Endothelial cell of umbilical vein (primary cell): ENCODE measurements around the gene CCDC15. TPM values are rescaled to one million over a fixed set of nuclear protein-coding genes. Genes with fewer than 3 reads are reported as not detected.

Experiments
- BruUV-seq: library from RNA; stranded (reverse); fragments of 400-500 nt; replicated peaks from 2 replicates; lab custom pipeline; 2021; lab: Mats Ljungman, UMichigan
- CTCF ChIA-PET: fragments of 300-600, 350-600 bp; sonication (Branson Sonifier 250); formaldehyde crosslinking; loops from one replicate; lab custom pipeline; 2021; ENCODE audit warnings: antibody characterized with exemption, inconsistent platforms; lab: Charles Lee
- POLR2A ChIA-PET: fragments of 300-600, 350-600 bp; sonication (Branson Sonifier 250); formaldehyde crosslinking; loops from one replicate; lab custom pipeline; 2021; ENCODE audit warnings: antibody characterized with exemption, inconsistent platforms; lab: Charles Lee
- DNase-seq: peaks from one replicate; pipeline ENCODE4 v3.0.0-alpha.2; 2011; ENCODE audit warnings: low read depth, low spot score
- FAIRE-seq: peaks from 2 replicates; lab custom pipeline; 2011; peaks lifted over from hg19 to GRCh38; lab: Jason Lieb, UNC
- H2AFZ ChIP-seq: 2 replicates; pipeline ENCODE4 v1.6.0; 2012; ENCODE audit warnings: low read depth, low read length, control low read depth, inconsistent platforms
- H3K27ac ChIP-seq: 2 replicates; pipeline ENCODE4 v1.5.1; 2011; ENCODE audit warnings: low read depth, mild to moderate bottlenecking, control low read depth, low read length, moderate library complexity; ENCODE audit not compliant: insufficient read depth
- H3K27me3 ChIP-seq, 2 experiments: 2 replicates each; pipeline versions ENCODE4 v1.6.0 to v1.6.1; 2011; ENCODE audit warnings: low read length in 2 of 2, mixed read lengths in 1 of 2; ENCODE audit not compliant: control insufficient read depth in 2 of 2, insufficient read depth in 2 of 2
- H3K36me3 ChIP-seq, 2 experiments: 2 replicates in 1 of 2; 3 replicates in 1 of 2; pipeline ENCODE4 v1.5.1; 2011; ENCODE audit warnings: low read length in 2 of 2, mild to moderate bottlenecking in 1 of 2, moderate library complexity in 1 of 2; ENCODE audit not compliant: control insufficient read depth in 2 of 2, insufficient read depth in 2 of 2; ENCODE audit errors: extremely low read depth in 1 of 2
- H3K4me1 ChIP-seq: 3 replicates; pipeline ENCODE4 v1.5.1; 2011; ENCODE audit warnings: mild to moderate bottlenecking, low read length; ENCODE audit not compliant: control insufficient read depth, insufficient read depth; ENCODE audit errors: extremely low read depth
- H3K4me2 ChIP-seq: 2 replicates; pipeline ENCODE4 v1.6.1; 2011; ENCODE audit warnings: low read length, control low read depth, mixed read lengths; ENCODE audit not compliant: insufficient read depth
- H3K4me3 ChIP-seq, 3 experiments: fragments of 200-600 bp in 1 of 3; sonication (generic), shearing (Covaris generic) in 1 of 3; replicated peaks in 1 of 3; 2 replicates each; pipeline ENCODE4 v1.5.1; 2011 to 2016; ENCODE audit warnings: control low read depth in 3 of 3, low read length in 3 of 3, mild to moderate bottlenecking in 2 of 3, inconsistent platforms in 1 of 3, low read depth in 1 of 3, moderate library complexity in 1 of 3; ENCODE audit not compliant: insufficient read depth in 1 of 3
- H3K79me2 ChIP-seq: 2 replicates; pipeline ENCODE4 v1.6.0; 2012; ENCODE audit warnings: low read length, inconsistent platforms; ENCODE audit not compliant: control insufficient read depth, insufficient read depth
- H3K9ac ChIP-seq: replicated peaks from 2 replicates; pipeline ENCODE3; 2011; ENCODE audit warnings: low read length, control low read depth; ENCODE audit not compliant: insufficient read depth; ENCODE audit errors: extremely low read depth
- H3K9me1 ChIP-seq: replicated peaks from 3 replicates; pipeline ENCODE4 v1.6.0; 2011; ENCODE audit warnings: mild to moderate bottlenecking, low read length; ENCODE audit not compliant: control insufficient read depth, insufficient read depth; ENCODE audit errors: extremely low read depth
- H3K9me3 ChIP-seq: replicated peaks from 2 replicates; pipeline ENCODE4 v1.5.1; 2012; ENCODE audit warnings: low read length, inconsistent platforms; ENCODE audit not compliant: control insufficient read depth, insufficient read depth
- H4K20me1 ChIP-seq: replicated peaks from 2 replicates; pipeline ENCODE3; 2011; ENCODE audit warnings: mild to moderate bottlenecking, low read length; ENCODE audit not compliant: control insufficient read depth, insufficient read depth; ENCODE audit errors: extremely low read depth
- EZH2 ChIP-seq: IDR thresholded peaks from 2 replicates; pipeline ENCODE4 v1.6.1; 2012; ENCODE audit warnings: borderline replicate concordance, low read depth, mild to moderate bottlenecking, moderate library complexity, low read length, inconsistent platforms; ENCODE audit not compliant: severe bottlenecking
- FOS ChIP-seq: IDR thresholded peaks from 2 replicates; pipeline ENCODE4 v1.6.1; 2011; ENCODE audit warnings: mild to moderate bottlenecking, low read length, moderate library complexity, borderline replicate concordance; ENCODE audit not compliant: insufficient read depth
- GATA2 ChIP-seq: IDR thresholded peaks from 2 replicates; pipeline ENCODE4 v1.7.0; 2011; ENCODE audit warnings: low read depth, mild to moderate bottlenecking, moderate library complexity, mixed read lengths, low read length; ENCODE audit not compliant: insufficient read length, insufficient read depth
- JUN ChIP-seq: IDR thresholded peaks from 2 replicates; pipeline ENCODE4 v1.6.1; 2011; ENCODE audit warnings: borderline replicate concordance, low read depth; ENCODE audit not compliant: insufficient read length, insufficient read depth
- MYC ChIP-seq: IDR thresholded peaks from one replicate; pipeline ENCODE4 v1.6.1; 2011; ENCODE audit warnings: mild to moderate bottlenecking, low read depth, low read length
- POLR2A ChIP-seq: IDR thresholded peaks from 2 replicates; pipeline ENCODE4 v1.6.1; 2012; ENCODE audit warnings: low read depth, mild to moderate bottlenecking, control low read depth, low read length
- POLR2AphosphoS5 ChIP-seq: IDR thresholded peaks from 2 replicates; pipeline ENCODE4 v1.6.1; 2012; ENCODE audit warnings: low read depth, mild to moderate bottlenecking, control low read depth, low read length, moderate library complexity; ENCODE audit not compliant: insufficient read depth
- dilution Hi-C: fragments of 300-500 bp; cut with MboI; formaldehyde crosslinking; loops from one replicate; pipeline ENCODE4 v1.15.0; 2019; ENCODE audit warnings: low sequenced_read_pairs; ENCODE audit not compliant: extremely low pct_ligation_motif_present
- intact Hi-C: fragments of 100-400 bp; cut with micrococcal nuclease; formaldehyde crosslinking; loops from one replicate; pipeline ENCODE4 v1.10.0; 2022
- polyA plus RNA-seq, 4 experiments: library from polyadenylated mRNA; depleted of rRNA in 3 of 4; stranded (reverse) in 3 of 4; unstranded in 1 of 4; fragments of >200 nt; gene quantifications; 2 replicates each; pipeline versions ENCODE4 v1.2.1 to v1.2.3, GENCODE V29; 2011 to 2012; ENCODE audit warnings: missing spikeins in 1 of 4
- total RNA-seq: library from RNA; stranded (reverse); gene quantifications from 2 replicates; pipeline ENCODE4 v1.2.3, GENCODE V29; 2021
- TF ChIP-seq, protein P1 (sequence below): IDR thresholded peaks from 2 replicates; pipeline ENCODE4 v1.6.1; 2011; ENCODE audit not compliant: insufficient read depth, insufficient read length
- TF ChIP-seq, protein P2 (sequence below), 2 donors: IDR thresholded peaks; 1 replicate in 1 of 2; 2 replicates in 1 of 2; pipeline ENCODE4 v1.5.1; 2011; ENCODE audit warnings: low read length in 2 of 2, mild to moderate bottlenecking in 2 of 2, moderate library complexity in 2 of 2, control low read depth in 1 of 2, inconsistent platforms in 1 of 2, low read depth in 1 of 2; ENCODE audit not compliant: insufficient read depth in 1 of 2; ENCODE audit errors: extremely low read depth in 1 of 2

The CCDC15 gene
- total and polyA plus RNA-seq, 2 donors (not counting 3 experiments of a cell fraction or from before 2014, with no cell fraction given), result 0.75 to 3.8 TPM

DNA sequence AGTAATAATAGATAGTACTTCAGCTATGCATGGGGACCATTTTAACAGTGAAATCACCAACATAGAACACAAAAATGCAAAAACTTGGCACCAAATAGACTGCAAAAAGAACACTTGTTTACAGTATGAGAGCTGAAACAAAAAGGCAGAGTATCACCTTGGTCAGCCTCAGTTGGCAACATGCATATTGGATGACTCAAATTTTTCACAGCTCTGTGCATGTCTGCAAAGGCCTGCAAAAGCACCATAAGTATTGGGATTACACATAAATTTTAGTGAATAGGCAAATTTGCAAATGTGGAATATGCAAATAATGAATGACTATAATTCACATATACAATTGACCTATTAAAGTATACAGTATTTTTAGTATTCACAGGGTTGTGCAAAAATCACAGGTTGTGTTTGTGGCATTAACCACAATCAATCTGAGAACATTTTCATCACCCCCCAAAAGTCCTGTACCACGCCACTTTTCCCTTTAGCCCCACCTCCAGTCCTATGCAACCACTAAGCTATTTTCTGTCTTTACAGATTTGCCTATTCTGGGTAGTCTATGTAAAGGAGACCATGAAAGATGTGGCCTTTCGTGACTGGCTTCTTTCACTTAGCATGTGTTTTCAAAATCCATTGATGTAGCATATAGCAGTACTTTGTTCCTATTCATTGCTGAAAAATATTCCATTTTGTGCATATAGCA is 47.2 kb downstream of the CCDC15 start:
- Histone ChIP-seq H3K4me1 (no peaks in the 10 kb centered on the region), H3K4me2 (no peak overlapping the region), H3K9me1 (no peaks in the 10 kb centered on the region), H3K27ac (no peak overlapping the region), H3K36me3 (no peaks in the 10 kb centered on the region), H3K9ac (no peak overlapping the region), H2AFZ (no peak overlapping the region), H3K79me2 (no peaks in the 10 kb centered on the region), H3K4me3 (no peak overlapping the region), H4K20me1 (no peaks in the 10 kb centered on the region), H3K27me3 (no peaks in the 10 kb centered on the region), H3K9me3 (no peaks in the 10 kb centered on the region)
- ChIA-PET POLR2A (no interaction called here), CTCF (no interaction called here)
- TF ChIP-seq EZH2 (no peak), JUN (no peak), POLR2AphosphoS5 (no peak), MYC (no peak), POLR2A (no peak), FOS (no peak), GATA2 (no peak)
- TF ChIP-seq, protein P1, sequence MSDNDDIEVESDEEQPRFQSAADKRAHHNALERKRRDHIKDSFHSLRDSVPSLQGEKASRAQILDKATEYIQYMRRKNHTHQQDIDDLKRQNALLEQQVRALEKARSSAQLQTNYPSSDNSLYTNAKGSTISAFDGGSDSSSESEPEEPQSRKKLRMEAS, result no peak
- TF ChIP-seq, protein P2, sequence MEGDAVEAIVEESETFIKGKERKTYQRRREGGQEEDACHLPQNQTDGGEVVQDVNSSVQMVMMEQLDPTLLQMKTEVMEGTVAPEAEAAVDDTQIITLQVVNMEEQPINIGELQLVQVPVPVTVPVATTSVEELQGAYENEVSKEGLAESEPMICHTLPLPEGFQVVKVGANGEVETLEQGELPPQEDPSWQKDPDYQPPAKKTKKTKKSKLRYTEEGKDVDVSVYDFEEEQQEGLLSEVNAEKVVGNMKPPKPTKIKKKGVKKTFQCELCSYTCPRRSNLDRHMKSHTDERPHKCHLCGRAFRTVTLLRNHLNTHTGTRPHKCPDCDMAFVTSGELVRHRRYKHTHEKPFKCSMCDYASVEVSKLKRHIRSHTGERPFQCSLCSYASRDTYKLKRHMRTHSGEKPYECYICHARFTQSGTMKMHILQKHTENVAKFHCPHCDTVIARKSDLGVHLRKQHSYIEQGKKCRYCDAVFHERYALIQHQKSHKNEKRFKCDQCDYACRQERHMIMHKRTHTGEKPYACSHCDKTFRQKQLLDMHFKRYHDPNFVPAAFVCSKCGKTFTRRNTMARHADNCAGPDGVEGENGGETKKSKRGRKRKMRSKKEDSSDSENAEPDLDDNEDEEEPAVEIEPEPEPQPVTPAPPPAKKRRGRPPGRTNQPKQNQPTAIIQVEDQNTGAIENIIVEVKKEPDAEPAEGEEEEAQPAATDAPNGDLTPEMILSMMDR (IDR thresholded peaks at IDR 0.05; ENCODE audit: extremely low read depth in 1 of 2, insufficient read depth in 1 of 2, low read depth in 1 of 2, low read length in 2 of 2), result no peak
- no TSS peak for BruUV-seq
- FAIRE-seq (no peak), DNase-seq (no peak)
- dilution Hi-C loops (no loop called here), intact Hi-C loops (no loop called here)
